Measurements from ENCODE around the gene CREBZF.
"Not testable (repeated sequence)": the region's sequence is repeated elsewhere in the genome, so short reads cannot be mapped to it uniquely, and the experiment has no call there.

DNA sequence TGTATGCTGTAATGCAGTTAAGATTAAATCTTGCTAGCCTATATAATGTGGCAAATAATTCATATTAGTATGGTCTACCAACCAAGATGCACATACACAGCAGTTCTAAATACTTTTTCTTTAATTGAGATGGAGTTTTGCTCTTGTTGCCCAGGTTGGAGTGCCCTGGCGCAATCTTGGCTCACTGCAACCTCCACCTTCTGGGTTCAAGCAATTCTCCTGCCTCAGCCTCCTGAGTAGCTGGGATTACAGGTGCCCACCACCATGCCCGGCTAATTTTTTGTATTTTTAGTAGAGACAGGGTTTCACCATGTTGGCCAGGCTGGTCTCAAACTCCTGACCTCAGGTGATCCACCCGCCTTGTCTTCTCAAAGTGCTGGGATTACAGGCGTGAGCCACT, 10.6 kb downstream of the CREBZF start:
- TF ChIP-seq, protein P1, sequence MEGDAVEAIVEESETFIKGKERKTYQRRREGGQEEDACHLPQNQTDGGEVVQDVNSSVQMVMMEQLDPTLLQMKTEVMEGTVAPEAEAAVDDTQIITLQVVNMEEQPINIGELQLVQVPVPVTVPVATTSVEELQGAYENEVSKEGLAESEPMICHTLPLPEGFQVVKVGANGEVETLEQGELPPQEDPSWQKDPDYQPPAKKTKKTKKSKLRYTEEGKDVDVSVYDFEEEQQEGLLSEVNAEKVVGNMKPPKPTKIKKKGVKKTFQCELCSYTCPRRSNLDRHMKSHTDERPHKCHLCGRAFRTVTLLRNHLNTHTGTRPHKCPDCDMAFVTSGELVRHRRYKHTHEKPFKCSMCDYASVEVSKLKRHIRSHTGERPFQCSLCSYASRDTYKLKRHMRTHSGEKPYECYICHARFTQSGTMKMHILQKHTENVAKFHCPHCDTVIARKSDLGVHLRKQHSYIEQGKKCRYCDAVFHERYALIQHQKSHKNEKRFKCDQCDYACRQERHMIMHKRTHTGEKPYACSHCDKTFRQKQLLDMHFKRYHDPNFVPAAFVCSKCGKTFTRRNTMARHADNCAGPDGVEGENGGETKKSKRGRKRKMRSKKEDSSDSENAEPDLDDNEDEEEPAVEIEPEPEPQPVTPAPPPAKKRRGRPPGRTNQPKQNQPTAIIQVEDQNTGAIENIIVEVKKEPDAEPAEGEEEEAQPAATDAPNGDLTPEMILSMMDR (conservative IDR thresholded peaks at IDR 0.05 in 1 of 2, IDR thresholded peaks at IDR 0.05 in 1 of 2; ENCODE audit: extremely low read depth in 1 of 2, insufficient read depth in 1 of 2, low read depth in 1 of 2, low read length in 2 of 2) = not testable (repeated sequence)
- not testable (repeated sequence) for TF ChIP-seq EZH2 (IDR thresholded peaks at IDR 0.05; ENCODE audit: borderline replicate concordance, low read length)

All from mammary epithelial cell (primary cell).